A549 (cell line): Measurements from ENCODE around the gene AAMP. TPM values are rescaled to one million over a fixed set of nuclear protein-coding genes. Genes with fewer than 3 reads are reported as not detected.

Experiments used
- ATAC-seq, 2 experiments: fragments of 200-7000 bp in 1 of 2; fragments of >200 bp in 1 of 2; cut with Nextera tagmentation in 1 of 2; cut with Tn5 transposase in 1 of 2; 3 replicates each; pipeline versions ENCODE4 v1.8.0 to v1.9.1; 2018 to 2020; ENCODE audit warnings: mild to moderate bottlenecking in 1 of 2, moderate library complexity in 1 of 2
- CTCF ChIA-PET: fragments of 300-600 bp; sonication (Branson Sonifier 250); formaldehyde crosslinking; extraction: SDS; loops from one replicate; lab custom pipeline; 2021; ENCODE audit warnings: antibody characterized with exemption, inconsistent platforms; lab: Yijun Ruan, JAX
- POLR2A ChIA-PET: fragments of 350-600 bp; formaldehyde crosslinking; extraction: SDS; loops from one replicate; lab custom pipeline; 2021; ENCODE audit warnings: antibody characterized with exemption, inconsistent platforms; lab: Yijun Ruan, JAX
- DNase-seq, 2 experiments: peaks; one replicate each; pipeline versions ENCODE4 v3.0.0 to v3.0.0-alpha.2; 2011 to 2016; ENCODE audit warnings: low read depth in 1 of 2, low spot score in 1 of 2
- FAIRE-seq: peaks from 2 replicates; lab custom pipeline; 2011; peaks lifted over from hg19 to GRCh38; lab: Jason Lieb, UNC
- H3K27ac ChIP-seq, 2 experiments: fragments of >200 bp; sonication (Bioruptor Twin); formaldehyde crosslinking; 3 replicates each; pipeline ENCODE4 v1.5.1; 2016 to 2017
- H3K4me1 ChIP-seq: fragments of >200 bp; sonication (Bioruptor Twin); formaldehyde crosslinking; 3 replicates; pipeline ENCODE4 v1.6.1; 2016
- H3K4me2 ChIP-seq: fragments of >200 bp; sonication (Bioruptor Twin); formaldehyde crosslinking; 3 replicates; pipeline ENCODE4 v1.6.1; 2016
- H3K4me3 ChIP-seq: fragments of >200 bp; sonication (Bioruptor Twin); formaldehyde crosslinking; 3 replicates; pipeline ENCODE4 v1.5.1; 2016
- H3K9me3 ChIP-seq: fragments of >200 bp; sonication (Bioruptor Twin); formaldehyde crosslinking; 3 replicates; pipeline ENCODE4 v1.6.1; 2016
- BCL3 ChIP-seq: fragments of >200 bp; sonication (Bioruptor Twin); formaldehyde crosslinking; IDR thresholded peaks from 3 replicates; pipeline ENCODE4 v1.6.1; 2016
- CBX2 ChIP-seq: fragments of 200-600 bp; sonication (generic); IDR thresholded peaks from 2 replicates; pipeline ENCODE4 v1.6.1; 2016; ENCODE audit warnings: low read depth, mild to moderate bottlenecking, borderline replicate concordance
- CBX8 ChIP-seq: fragments of 200-600 bp; sonication (generic); IDR thresholded peaks from 2 replicates; pipeline ENCODE4 v1.6.1; 2016
- CHD2 ChIP-seq: fragments of 150-350 bp; IDR thresholded peaks from 2 replicates; pipeline ENCODE4 v1.6.1; 2014; ENCODE audit warnings: low read length; ENCODE audit not compliant: partially characterized antibody
- EHMT2 ChIP-seq: fragments of 200-600 bp; sonication (generic); IDR thresholded peaks from 2 replicates; pipeline ENCODE4 v1.6.1; 2016; ENCODE audit warnings: antibody characterized with exemption, low read depth, mild to moderate bottlenecking, moderate library complexity
- FOSB ChIP-seq: fragments of 250-450 bp; sonication (Bioruptor Pico); IDR thresholded peaks from 2 replicates; pipeline ENCODE4 v1.5.0; 2020; ENCODE audit warnings: mild to moderate bottlenecking, moderate library complexity
- FOSL2 ChIP-seq, 2 experiments: fragments of 450-650 bp in 1 of 2; fragments of >200 bp in 1 of 2; sonication (Bioruptor Twin) in 1 of 2; formaldehyde crosslinking; IDR thresholded peaks; 2 replicates each; pipeline versions ENCODE4 v1.5.0 to v1.6.1; 2016 to 2020; ENCODE audit warnings: mild to moderate bottlenecking in 1 of 2, moderate library complexity in 1 of 2
- HOXA7 ChIP-seq: fragments of 250-450 bp; sonication (Bioruptor Pico); IDR thresholded peaks from 2 replicates; pipeline ENCODE4 v1.5.0; 2020; ENCODE audit warnings: mild to moderate bottlenecking, moderate library complexity
- JUN ChIP-seq, 2 experiments: fragments of >200 bp; sonication (Bioruptor Twin); formaldehyde crosslinking; IDR thresholded peaks; 2 replicates in 1 of 2; 3 replicates in 1 of 2; pipeline ENCODE4 v1.6.1; 2016 to 2017
- MAFK ChIP-seq: fragments of 450-650 bp; IDR thresholded peaks from 2 replicates; pipeline ENCODE4 v1.6.1; 2014; ENCODE audit not compliant: partially characterized antibody
- MAZ ChIP-seq: fragments of 150-350 bp; IDR thresholded peaks from 2 replicates; pipeline ENCODE4 v1.6.1; 2014; ENCODE audit warnings: antibody characterized with exemption, low read depth, low read length, borderline replicate concordance
- ZFP36 ChIP-seq: fragments of 450-650 bp; IDR thresholded peaks from 2 replicates; pipeline ENCODE4 v1.6.1; 2014; ENCODE audit warnings: borderline replicate concordance; ENCODE audit not compliant: partially characterized antibody
- ZNF302 ChIP-seq: fragments of 250-450 bp; sonication (Bioruptor Pico); IDR thresholded peaks from 2 replicates; pipeline ENCODE4 v1.9.0; 2021; ENCODE audit warnings: inconsistent platforms, mild to moderate bottlenecking, moderate library complexity
- WGBS: methylation state at CpG from one replicate; pipeline ENCODE4 v1.1.6; 2017; ENCODE audit errors: missing lambda C conversion rate; 5-methylcytosine and 5-hydroxymethylcytosine counted together
- polyA plus RNA-seq, 4 experiments: library from polyadenylated mRNA; depleted of rRNA in 3 of 4; stranded (reverse); fragments of >200 nt; fragmentation: RNase III in 1 of 4; extraction: RNeasy Plus Mini Kit Qiagen cat#74134 plus additional on column Dnase treatment in 1 of 4; gene quantifications; 2 replicates in 3 of 4; 3 replicates in 1 of 4; pipeline ENCODE4 v1.2.3, GENCODE V29; 2011 to 2017
- TF ChIP-seq, protein P1 (sequence below): fragments of 150-350 bp; IDR thresholded peaks from 2 replicates; pipeline ENCODE4 v1.6.1; 2014; ENCODE audit warnings: low read depth, mild to moderate bottlenecking, low read length
- TF ChIP-seq, protein P2 (sequence below): IDR thresholded peaks from 2 replicates; pipeline ENCODE4 v1.6.1; 2012
- TF ChIP-seq, protein P3 (sequence below): fragments of 250-450 bp; sonication (Bioruptor Pico); IDR thresholded peaks from 2 replicates; pipeline ENCODE4 v1.5.0; 2021; ENCODE audit warnings: mild to moderate bottlenecking, moderate library complexity, borderline replicate concordance

The AAMP gene
- polyA plus RNA-seq, 2 of the 4 experiments (the other 2 are of a cell fraction) = 82.0 to 173 TPM

- H3K27ac ChIP-seq = no peak overlapping the region
- 87% methylated on average over 14 of the region's 16 CpGs for WGBS
Observed at GRCh38 chr2:218278531-218279360, 8.8 kb upstream of the AAMP start.

GRCh38 chr2:218277921-218278320 is 8.0 kb upstream of the AAMP start:
- POLR2A ChIA-PET = no interaction called here

More at GRCh38 chr2:218278531-218279360, 8.8 kb upstream of the AAMP start:
- POLR2A ChIA-PET = no interaction called here
- CTCF ChIA-PET = no interaction called here
- Histone ChIP-seq H3K4me2 (no peak overlapping the region), H3K4me1 (no peaks in the 10 kb centered on the region), H3K4me3 (no peak overlapping the region), H3K9me3 (no peaks in the 10 kb centered on the region)
- ATAC-seq = no peak
- FAIRE-seq = no peak
- TF ChIP-seq CHD2 (no peak), EHMT2 (no peak), ZFP36 (no peak), CBX2 (no peak), FOSB (CRISPR knock-in tag) (no peak), ZNF302 (CRISPR knock-in tag) (no peak)
- TF ChIP-seq, protein P1, sequence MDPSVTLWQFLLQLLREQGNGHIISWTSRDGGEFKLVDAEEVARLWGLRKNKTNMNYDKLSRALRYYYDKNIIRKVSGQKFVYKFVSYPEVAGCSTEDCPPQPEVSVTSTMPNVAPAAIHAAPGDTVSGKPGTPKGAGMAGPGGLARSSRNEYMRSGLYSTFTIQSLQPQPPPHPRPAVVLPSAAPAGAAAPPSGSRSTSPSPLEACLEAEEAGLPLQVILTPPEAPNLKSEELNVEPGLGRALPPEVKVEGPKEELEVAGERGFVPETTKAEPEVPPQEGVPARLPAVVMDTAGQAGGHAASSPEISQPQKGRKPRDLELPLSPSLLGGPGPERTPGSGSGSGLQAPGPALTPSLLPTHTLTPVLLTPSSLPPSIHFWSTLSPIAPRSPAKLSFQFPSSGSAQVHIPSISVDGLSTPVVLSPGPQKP = no peak
- TF ChIP-seq, protein P2, sequence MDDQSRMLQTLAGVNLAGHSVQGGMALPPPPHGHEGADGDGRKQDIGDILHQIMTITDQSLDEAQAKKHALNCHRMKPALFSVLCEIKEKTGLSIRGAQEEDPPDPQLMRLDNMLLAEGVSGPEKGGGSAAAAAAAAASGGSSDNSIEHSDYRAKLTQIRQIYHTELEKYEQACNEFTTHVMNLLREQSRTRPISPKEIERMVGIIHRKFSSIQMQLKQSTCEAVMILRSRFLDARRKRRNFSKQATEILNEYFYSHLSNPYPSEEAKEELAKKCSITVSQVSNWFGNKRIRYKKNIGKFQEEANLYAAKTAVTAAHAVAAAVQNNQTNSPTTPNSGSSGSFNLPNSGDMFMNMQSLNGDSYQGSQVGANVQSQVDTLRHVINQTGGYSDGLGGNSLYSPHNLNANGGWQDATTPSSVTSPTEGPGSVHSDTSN = no peak
- TF ChIP-seq, protein P3, sequence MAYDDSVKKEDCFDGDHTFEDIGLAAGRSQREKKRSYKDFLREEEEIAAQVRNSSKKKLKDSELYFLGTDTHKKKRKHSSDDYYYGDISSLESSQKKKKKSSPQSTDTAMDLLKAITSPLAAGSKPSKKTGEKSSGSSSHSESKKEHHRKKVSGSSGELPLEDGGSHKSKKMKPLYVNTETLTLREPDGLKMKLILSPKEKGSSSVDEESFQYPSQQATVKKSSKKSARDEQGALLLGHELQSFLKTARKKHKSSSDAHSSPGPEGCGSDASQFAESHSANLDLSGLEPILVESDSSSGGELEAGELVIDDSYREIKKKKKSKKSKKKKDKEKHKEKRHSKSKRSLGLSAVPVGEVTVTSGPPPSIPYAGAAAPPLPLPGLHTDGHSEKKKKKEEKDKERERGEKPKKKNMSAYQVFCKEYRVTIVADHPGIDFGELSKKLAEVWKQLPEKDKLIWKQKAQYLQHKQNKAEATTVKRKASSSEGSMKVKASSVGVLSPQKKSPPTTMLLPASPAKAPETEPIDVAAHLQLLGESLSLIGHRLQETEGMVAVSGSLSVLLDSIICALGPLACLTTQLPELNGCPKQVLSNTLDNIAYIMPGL (CRISPR knock-in tag) = no peak
- no peak for DNase-seq

More at GRCh38 chr2:218277921-218278320, 8.0 kb upstream of the AAMP start:
- no peak overlapping the region for H3K4me2 ChIP-seq
- DNase-seq = no peak
- H3K27ac ChIP-seq = no peak overlapping the region
- FAIRE-seq = no peak
- H3K9me3 ChIP-seq = no peaks in the 10 kb centered on the region
- no peak overlapping the region for H3K4me3 ChIP-seq
- 76% methylated on average over 7 of the region's 7 CpGs for whole genome bisulfite sequencing
- peaks cover 3% of the 10 kb centered on the region for H3K4me1 ChIP-seq
- TF ChIP-seq CBX8 (no peak), MAFK (no peak), MAZ (no peak), FOSL2 (IDR thresholded peaks at IDR 0.05) (no peak), FOSL2 (CRISPR knock-in tag; IDR thresholded peaks at IDR 0.05) (no peak), HOXA7 (CRISPR knock-in tag) (no peak), JUN (IDR thresholded peaks at IDR 0.05) (no peak), BCL3 (no peak)
- TF ChIP-seq, all 56 proteins: peak for 0
- no peak for ATAC-seq
- CTCF ChIA-PET = interaction anchor here (1.7 kb wide), 1 partner anchor 492 kb away, joined by 3 read pairs; no protein-coding TSS in a partner anchor
